HepG2 (cell line): Measurements from ENCODE around the gene EIF3L. TPM values are rescaled to one million over a fixed set of nuclear protein-coding genes. Genes with fewer than 3 reads are reported as not detected.

Experiments used
- CBX2 ChIP-seq, 2 experiments: fragments of 200-600 bp in 1 of 2; sonication (generic); formaldehyde crosslinking in 1 of 2; IDR thresholded peaks; 2 replicates each; pipeline versions ENCODE4 v1.7.0 to v1.8.1; 2018 to 2022; ENCODE audit warnings: low read depth in 2 of 2, low read length in 1 of 2, mild to moderate bottlenecking in 1 of 2, missing genetic modification reagents in 1 of 2
- MAX ChIP-seq: IDR thresholded peaks from 2 replicates; pipeline ENCODE4 v1.6.1; 2012; ENCODE audit warnings: inconsistent platforms
- NFAT5 ChIP-seq: sonication (generic); formaldehyde crosslinking; IDR thresholded peaks from 2 replicates; pipeline ENCODE4 v1.4.0; 2020; ENCODE audit warnings: missing genetic modification reagents
- RBM39 ChIP-seq: fragments of 200-400 bp; formaldehyde crosslinking; IDR thresholded peaks from one replicate; pipeline ENCODE4 v1.6.1; 2018; ENCODE audit warnings: antibody characterized with exemption, mild to moderate bottlenecking, low read depth, low read length; ENCODE audit not compliant: poor library complexity, severe bottlenecking
- SNAI1 ChIP-seq: sonication (generic); formaldehyde crosslinking; IDR thresholded peaks from 2 replicates; pipeline ENCODE4 v1.5.0; 2020; ENCODE audit warnings: mild to moderate bottlenecking, missing genetic modification reagents, borderline replicate concordance
- SPEN ChIP-seq: sonication (generic); formaldehyde crosslinking; IDR thresholded peaks from 2 replicates; pipeline ENCODE4 v1.5.1; 2020; ENCODE audit warnings: low read depth, mild to moderate bottlenecking, missing genetic modification reagents
- STAG1 ChIP-seq: sonication (generic); formaldehyde crosslinking; IDR thresholded peaks from 2 replicates; pipeline ENCODE4 v1.4.0; 2020; ENCODE audit warnings: missing genetic modification reagents
- ZFAT ChIP-seq: sonication (generic); formaldehyde crosslinking; conservative IDR thresholded peaks from 2 replicates; pipeline ENCODE4 v1.8.1; 2023; ENCODE audit warnings: missing genetic modification reagents, inconsistent platforms
- ZNF329 ChIP-seq: sonication (generic); formaldehyde crosslinking; IDR thresholded peaks from 2 replicates; pipeline ENCODE4 v1.9.0; 2021; ENCODE audit warnings: low read depth, mild to moderate bottlenecking, missing genetic modification reagents
- ZNF577 ChIP-seq: sonication (generic); formaldehyde crosslinking; IDR thresholded peaks from 2 replicates; pipeline ENCODE4 v1.4.0; 2020; ENCODE audit warnings: mild to moderate bottlenecking, low read depth, missing genetic modification reagents, borderline replicate concordance
- ZNF773 ChIP-seq: sonication (generic); formaldehyde crosslinking; IDR thresholded peaks from 2 replicates; pipeline ENCODE4 v1.4.0; 2020; ENCODE audit warnings: missing genetic modification reagents, borderline replicate concordance
- polyA plus RNA-seq, 8 experiments: library from polyadenylated mRNA; depleted of rRNA in 3 of 8; stranded (reverse) in 7 of 8; unstranded in 1 of 8; fragments of >200 nt; fragmentation: Illumina TruSeq in 4 of 8; extraction: Trizol in 4 of 8; gene quantifications; 2 replicates each; pipeline versions ENCODE4 v1.2.1 to v1.2.3, GENCODE V29; 2011 to 2016; ENCODE audit warnings: low read depth in 4 of 8, missing spikeins in 1 of 8, mixed read lengths in 1 of 8; ENCODE audit not compliant: insufficient read depth in 1 of 8
- total RNA-seq, 5 experiments: library from RNA; depleted of rRNA; stranded (reverse); fragments of >200 nt; fragmentation: Illumina TruSeq; extraction: Trizol; gene quantifications; 2 replicates each; pipeline ENCODE4 v1.2.3, GENCODE V29; 2016; ENCODE audit warnings: low read depth in 1 of 5
- TF ChIP-seq, protein P1 (sequence below), 2 experiments: sonication (generic) in 1 of 2; formaldehyde crosslinking in 1 of 2; IDR thresholded peaks; 2 replicates each; pipeline versions ENCODE4 v1.6.1 to v1.9.0; 2014 to 2022; ENCODE audit warnings: antibody characterized with exemption in 1 of 2, borderline replicate concordance in 1 of 2, inconsistent platforms in 1 of 2, low read depth in 1 of 2, missing genetic modification reagents in 1 of 2
- TF ChIP-seq, protein P2 (sequence below): IDR thresholded peaks from 2 replicates; pipeline ENCODE4 v1.6.1; 2016; ENCODE audit warnings: missing compliant biosample characterization, missing genetic modification reagents, borderline replicate concordance

EIF3L gene
- total and polyA plus RNA-seq, 2 of the 13 experiments (the other 11 are each of a cell fraction or from before 2014, with no cell fraction given) = 514 to 793 TPM

DNA sequence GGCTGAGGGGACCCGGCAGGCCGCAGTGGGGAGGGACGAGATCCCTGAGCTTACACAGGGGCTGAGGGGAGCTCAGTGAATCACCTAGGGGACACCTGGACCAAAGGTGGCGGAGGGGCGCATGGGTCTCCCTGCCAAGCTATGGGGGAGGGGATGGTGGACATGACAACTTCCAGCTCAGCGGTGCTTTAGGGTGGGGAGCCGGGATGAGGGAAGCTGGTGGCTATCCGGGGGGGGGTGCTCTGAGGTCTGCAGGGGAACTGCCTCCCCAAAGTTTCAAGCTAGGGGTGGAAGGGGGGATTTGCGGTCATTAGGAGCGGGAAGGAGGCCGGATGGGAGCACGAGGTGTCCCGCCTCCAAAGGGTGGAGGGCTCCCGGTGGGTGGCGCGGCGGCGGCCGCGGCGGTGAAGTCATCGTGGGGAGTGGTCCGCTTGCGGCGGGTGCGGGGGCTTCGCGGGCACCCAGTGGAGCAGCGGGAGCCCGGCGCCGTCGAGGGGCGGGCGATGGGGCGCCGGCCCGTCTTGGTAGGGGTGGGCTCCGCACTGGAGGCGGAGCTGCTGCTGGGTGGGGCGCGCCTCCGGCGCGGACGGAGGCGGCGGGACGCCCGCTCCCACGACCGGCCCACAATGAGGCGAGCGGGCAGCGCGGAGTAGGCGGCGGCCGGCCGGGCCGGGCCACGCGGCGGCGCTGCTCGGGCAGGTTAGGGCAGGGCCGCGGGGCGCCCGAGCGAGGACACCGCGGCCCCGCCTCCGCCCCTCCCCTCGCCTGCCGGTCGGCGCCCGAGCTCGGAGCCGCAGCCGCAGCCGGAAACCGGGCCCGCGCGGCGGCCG is 56.5 kb downstream of the EIF3L start, which contains the start of gene MICALL1 (continued):
- TF ChIP-seq, protein P1, sequence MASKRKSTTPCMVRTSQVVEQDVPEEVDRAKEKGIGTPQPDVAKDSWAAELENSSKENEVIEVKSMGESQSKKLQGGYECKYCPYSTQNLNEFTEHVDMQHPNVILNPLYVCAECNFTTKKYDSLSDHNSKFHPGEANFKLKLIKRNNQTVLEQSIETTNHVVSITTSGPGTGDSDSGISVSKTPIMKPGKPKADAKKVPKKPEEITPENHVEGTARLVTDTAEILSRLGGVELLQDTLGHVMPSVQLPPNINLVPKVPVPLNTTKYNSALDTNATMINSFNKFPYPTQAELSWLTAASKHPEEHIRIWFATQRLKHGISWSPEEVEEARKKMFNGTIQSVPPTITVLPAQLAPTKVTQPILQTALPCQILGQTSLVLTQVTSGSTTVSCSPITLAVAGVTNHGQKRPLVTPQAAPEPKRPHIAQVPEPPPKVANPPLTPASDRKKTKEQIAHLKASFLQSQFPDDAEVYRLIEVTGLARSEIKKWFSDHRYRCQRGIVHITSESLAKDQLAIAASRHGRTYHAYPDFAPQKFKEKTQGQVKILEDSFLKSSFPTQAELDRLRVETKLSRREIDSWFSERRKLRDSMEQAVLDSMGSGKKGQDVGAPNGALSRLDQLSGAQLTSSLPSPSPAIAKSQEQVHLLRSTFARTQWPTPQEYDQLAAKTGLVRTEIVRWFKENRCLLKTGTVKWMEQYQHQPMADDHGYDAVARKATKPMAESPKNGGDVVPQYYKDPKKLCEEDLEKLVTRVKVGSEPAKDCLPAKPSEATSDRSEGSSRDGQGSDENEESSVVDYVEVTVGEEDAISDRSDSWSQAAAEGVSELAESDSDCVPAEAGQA (IDR thresholded peaks at IDR 0.05; ENCODE audit: low read depth) = no peak
- TF ChIP-seq, protein P1 (CRISPR knock-in tag; IDR thresholded peaks at IDR 0.05; ENCODE audit: borderline replicate concordance) = no peak
- TF ChIP-seq NFAT5 (CRISPR knock-in tag) = no peak
- no peak for TF ChIP-seq CBX2 (IDR thresholded peaks at IDR 0.05; ENCODE audit: low read depth, low read length)
- no peak for TF ChIP-seq CBX2 (CRISPR knock-in tag; IDR thresholded peaks at IDR 0.05; ENCODE audit: low read depth)
- peak; percentile 18; the same call in 1 of the 2 replicates for TF ChIP-seq SPEN
- TF ChIP-seq MAX = peak; percentile 57; the same call in 1 of the 2 replicates
- 0 out of 2 replicates have a peak, but pooled peaks have one; percentile 21 for TF ChIP-seq ZNF329 (CRISPR knock-in tag)
- TF ChIP-seq, protein P2, sequence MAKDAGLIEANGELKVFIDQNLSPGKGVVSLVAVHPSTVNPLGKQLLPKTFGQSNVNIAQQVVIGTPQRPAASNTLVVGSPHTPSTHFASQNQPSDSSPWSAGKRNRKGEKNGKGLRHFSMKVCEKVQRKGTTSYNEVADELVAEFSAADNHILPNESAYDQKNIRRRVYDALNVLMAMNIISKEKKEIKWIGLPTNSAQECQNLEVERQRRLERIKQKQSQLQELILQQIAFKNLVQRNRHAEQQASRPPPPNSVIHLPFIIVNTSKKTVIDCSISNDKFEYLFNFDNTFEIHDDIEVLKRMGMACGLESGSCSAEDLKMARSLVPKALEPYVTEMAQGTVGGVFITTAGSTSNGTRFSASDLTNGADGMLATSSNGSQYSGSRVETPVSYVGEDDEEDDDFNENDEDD (CRISPR knock-in tag) = peak; percentile 44; the same call in 1 of the 2 replicates
- TF ChIP-seq RBM39 = no peak
- TF ChIP-seq ZNF577 = no peak
- TF ChIP-seq ZFAT (CRISPR knock-in tag) = no peak
- no peak for TF ChIP-seq SNAI1 (CRISPR knock-in tag)
- no peak for TF ChIP-seq ZNF773 (CRISPR knock-in tag)
- peak; percentile 19; the same call in 1 of the 2 replicates for TF ChIP-seq STAG1 (CRISPR knock-in tag)
